ENCODE results near the gene FBXO34. TPM values are rescaled to one million over a fixed set of nuclear protein-coding genes. Genes with fewer than 3 reads are reported as not detected.
A peak's percentile ranks its signal among the peaks of the same experiment; 100 is the strongest.

The FBXO34 gene
- total and polyA plus RNA-seq, 2 experiments from 2014 or later: 27.5 to 45.9 TPM

DNA sequence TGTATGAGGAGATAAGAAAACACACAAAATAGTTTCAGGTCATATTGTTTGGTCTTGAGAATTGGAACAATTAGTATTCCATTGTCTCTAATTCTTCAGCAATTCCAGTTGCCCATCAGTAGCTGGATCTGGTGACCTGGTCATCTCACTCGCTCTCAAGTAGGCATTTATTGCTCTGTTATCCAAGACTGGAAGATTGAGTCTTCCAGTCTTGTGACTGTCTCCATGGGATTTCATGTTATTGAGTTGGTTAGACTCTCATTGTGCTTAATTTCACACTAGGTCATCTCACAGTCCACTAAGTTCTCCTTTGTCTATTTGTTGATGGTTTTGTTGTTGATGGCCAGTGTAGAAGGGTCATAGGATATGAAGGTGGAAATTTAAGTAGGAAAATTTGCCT is 47.5 kb downstream of the FBXO34 start:
- peaks cover 18% of the 10 kb centered on the region for H3K4me1 ChIP-seq (ENCODE audit: insufficient read depth)
- H3K79me2 ChIP-seq: peaks cover 69% of the 10 kb centered on the region
- no peaks in the 10 kb centered on the region for H3K9me3 ChIP-seq (ENCODE audit: low read depth)
- H3K27me3 ChIP-seq: no peaks in the 10 kb centered on the region
- H3K27ac ChIP-seq: peak overlapping the region; percentile 71
- H3K36me3 ChIP-seq (replicated peaks; ENCODE audit: insufficient read depth, low read depth): no peaks in the 10 kb centered on the region
- WGBS (ENCODE audit: low lambda C conversion rate, missing lambda C conversion rate): 75% methylated on average over 1 of the region's 1 CpG
- H3K4me3 ChIP-seq: no peak overlapping the region
- H3K4me2 ChIP-seq: no peak overlapping the region
- H4K20me1 ChIP-seq (ENCODE audit: insufficient read depth, poor library complexity, severe bottlenecking): no peaks in the 10 kb centered on the region
- no peaks in the 10 kb centered on the region for H3K9me2 ChIP-seq (replicated peaks; ENCODE audit: insufficient read depth)
- DNase-seq (ENCODE audit: low spot score): no peak
- TF ChIP-seq CTCF (IDR thresholded peaks at IDR 0.05; ENCODE audit: poor library complexity): no peak
- no peak for TF ChIP-seq EZH2 (IDR thresholded peaks at IDR 0.05; ENCODE audit: borderline replicate concordance)
- TF ChIP-seq EZH2phosphoT487 (IDR thresholded peaks at IDR 0.05; ENCODE audit: low read depth, severe bottlenecking, unreplicated experiment): no peak
- H2AFZ ChIP-seq: no peak overlapping the region

DNA sequence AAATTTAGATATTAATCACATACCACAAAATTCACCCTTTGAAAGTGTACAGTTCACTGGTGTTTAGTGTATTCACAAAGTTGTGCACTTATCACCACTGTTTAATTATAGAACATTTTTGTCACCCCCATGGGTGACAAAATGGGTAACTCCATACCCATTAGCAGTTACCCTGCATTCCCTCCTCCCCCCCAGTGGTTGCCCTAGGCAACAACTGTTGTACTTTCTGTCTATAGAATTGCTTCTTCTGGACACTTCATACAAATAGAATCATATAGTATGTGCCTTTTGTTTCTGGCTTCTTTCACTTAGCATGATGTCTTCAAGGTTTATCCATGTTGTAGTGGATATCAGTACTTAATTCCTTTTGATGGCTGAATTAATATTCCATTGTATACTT is 52.7 kb downstream of the FBXO34 start:
- peaks cover 95% of the 10 kb centered on the region for H3K79me2 ChIP-seq

DNA sequence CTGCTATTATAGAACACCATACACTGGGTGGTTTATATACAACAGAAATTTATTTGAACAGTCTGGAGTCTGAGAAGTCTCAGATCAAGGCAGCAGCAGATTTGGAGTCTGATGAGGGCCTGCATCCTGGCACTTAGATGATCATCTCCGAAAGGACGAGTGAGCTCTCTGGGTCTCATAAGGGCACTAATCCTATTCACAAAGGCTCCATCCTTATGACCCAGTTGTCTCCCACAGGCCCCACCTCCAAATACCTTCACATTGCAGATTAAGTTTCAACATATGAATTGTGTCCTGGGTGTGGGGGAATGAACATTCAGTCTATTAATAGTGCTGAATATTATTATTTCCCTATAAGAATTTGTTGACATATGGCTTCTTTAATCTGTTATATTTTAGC is 53.6 kb downstream of the FBXO34 start:
- no peak overlapping the region for H3K4me3 ChIP-seq
- WGBS (ENCODE audit: low lambda C conversion rate, missing lambda C conversion rate): 98% methylated on average over 2 of the region's 2 CpGs
- H3K4me2 ChIP-seq: no peak overlapping the region
- H3K9me2 ChIP-seq (replicated peaks; ENCODE audit: insufficient read depth): no peaks in the 10 kb centered on the region
- H3K79me2 ChIP-seq: peaks cover 95% of the 10 kb centered on the region
- no peaks in the 10 kb centered on the region for H3K36me3 ChIP-seq (replicated peaks; ENCODE audit: insufficient read depth, low read depth)
- DNase-seq (ENCODE audit: low spot score): no peak
- no peaks in the 10 kb centered on the region for H3K27me3 ChIP-seq
- no peak for TF ChIP-seq EZH2phosphoT487 (IDR thresholded peaks at IDR 0.05; ENCODE audit: low read depth, severe bottlenecking, unreplicated experiment)
- TF ChIP-seq CTCF (IDR thresholded peaks at IDR 0.05; ENCODE audit: poor library complexity): no peak
- TF ChIP-seq EZH2 (IDR thresholded peaks at IDR 0.05; ENCODE audit: borderline replicate concordance): no peak
- no peaks in the 10 kb centered on the region for H3K9me3 ChIP-seq (ENCODE audit: low read depth)
- peaks cover 3% of the 10 kb centered on the region for H4K20me1 ChIP-seq (ENCODE audit: insufficient read depth, poor library complexity, severe bottlenecking)
- no peak overlapping the region for H2AFZ ChIP-seq
- H3K27ac ChIP-seq: no peak overlapping the region
- no peaks in the 10 kb centered on the region for H3K4me1 ChIP-seq (ENCODE audit: insufficient read depth)

More for the DNA sequence above, 52.7 kb downstream of the FBXO34 start:
- no peak overlapping the region for H3K4me3 ChIP-seq
- no peaks in the 10 kb centered on the region for H3K9me2 ChIP-seq (replicated peaks; ENCODE audit: insufficient read depth)
- no peaks in the 10 kb centered on the region for H3K9me3 ChIP-seq (ENCODE audit: low read depth)
- no peak for TF ChIP-seq CTCF (IDR thresholded peaks at IDR 0.05; ENCODE audit: poor library complexity)
- no peak for TF ChIP-seq EZH2phosphoT487 (IDR thresholded peaks at IDR 0.05; ENCODE audit: low read depth, severe bottlenecking, unreplicated experiment)
- no peak for TF ChIP-seq EZH2 (IDR thresholded peaks at IDR 0.05; ENCODE audit: borderline replicate concordance)
- H3K4me2 ChIP-seq: no peak overlapping the region
- DNase-seq (ENCODE audit: low spot score): no peak
- H3K4me1 ChIP-seq (ENCODE audit: insufficient read depth): no peaks in the 10 kb centered on the region
- H4K20me1 ChIP-seq (ENCODE audit: insufficient read depth, poor library complexity, severe bottlenecking): peaks cover 3% of the 10 kb centered on the region
- H2AFZ ChIP-seq: no peak overlapping the region
- no peaks in the 10 kb centered on the region for H3K36me3 ChIP-seq (replicated peaks; ENCODE audit: insufficient read depth, low read depth)
- H3K27ac ChIP-seq: no peak overlapping the region
- H3K27me3 ChIP-seq: no peaks in the 10 kb centered on the region

GRCh38 chr14:55327179-55327578 is 56.0 kb downstream of the FBXO34 start:
- H4K20me1 ChIP-seq (ENCODE audit: insufficient read depth, poor library complexity, severe bottlenecking): peaks cover 3% of the 10 kb centered on the region
- H3K4me3 ChIP-seq: no peak overlapping the region
- no peak overlapping the region for H3K27ac ChIP-seq
- DNase-seq (ENCODE audit: low spot score): no peak
- no peak for TF ChIP-seq EZH2phosphoT487 (IDR thresholded peaks at IDR 0.05; ENCODE audit: low read depth, severe bottlenecking, unreplicated experiment)
- H3K27me3 ChIP-seq: no peaks in the 10 kb centered on the region
- peaks cover 92% of the 10 kb centered on the region for H3K79me2 ChIP-seq
- no peaks in the 10 kb centered on the region for H3K36me3 ChIP-seq (replicated peaks; ENCODE audit: insufficient read depth, low read depth)
- no peak overlapping the region for H3K4me2 ChIP-seq
- H2AFZ ChIP-seq: no peak overlapping the region
- no peaks in the 10 kb centered on the region for H3K9me2 ChIP-seq (replicated peaks; ENCODE audit: insufficient read depth)
- H3K9me3 ChIP-seq (ENCODE audit: low read depth): no peaks in the 10 kb centered on the region
- H3K4me1 ChIP-seq (ENCODE audit: insufficient read depth): peaks cover under 1% of the 10 kb centered on the region
- WGBS (ENCODE audit: low lambda C conversion rate, missing lambda C conversion rate): 83% methylated on average over 1 of the region's 1 CpG

Measured in hepatocyte (in vitro differentiated cells).